Type B pancreatic cell (in vitro differentiated cells): ENCODE measurements around the gene BICD1. TPM values are rescaled to one million over a fixed set of nuclear protein-coding genes. Genes with fewer than 3 reads are reported as not detected.
A peak's percentile ranks its signal among the peaks of the same experiment; 100 is the strongest.

Experiments
- DNase-seq: peaks from one replicate; pipeline ENCODE4 v3.0.0; 2021; ENCODE audit warnings: mixed read lengths; ENCODE audit not compliant: unreplicated experiment; ENCODE audit errors: extremely low spot score
- H3K27ac Mint-ChIP-seq: 2 replicates; pipeline ENCODE4 v1.8.0; 2021; ENCODE audit warnings: mild to moderate bottlenecking, mixed read lengths
- H3K27me3 Mint-ChIP-seq: 2 replicates; pipeline ENCODE4 v1.8.0; 2021; ENCODE audit warnings: mixed read lengths
- H3K36me3 Mint-ChIP-seq: 2 replicates; pipeline ENCODE4 v1.8.0; 2021; ENCODE audit warnings: mixed read lengths
- H3K4me1 Mint-ChIP-seq: one replicate; pipeline ENCODE4 v1.8.0; 2021; ENCODE audit warnings: mixed read lengths; ENCODE audit not compliant: unreplicated experiment
- H3K4me3 Mint-ChIP-seq: 2 replicates; pipeline ENCODE4 v1.8.0; 2021; ENCODE audit warnings: mild to moderate bottlenecking, mixed read lengths
- H3K9me3 Mint-ChIP-seq: 2 replicates; pipeline ENCODE4 v1.8.0; 2021; ENCODE audit warnings: mixed read lengths
- CTCF ChIP-seq: fragments of 200-600 bp; sonication (generic); conservative IDR thresholded peaks from 2 replicates; pipeline ENCODE4 v1.5.0; 2021; ENCODE audit warnings: antibody characterized with exemption, mild to moderate bottlenecking
- total RNA-seq: library from RNA; stranded (reverse); gene quantifications from 2 replicates; pipeline ENCODE4 v1.2.1, GENCODE V29; 2021; ENCODE audit warnings: low replicate concordance

Gene BICD1
- total RNA-seq, 1 donor from 2014 or later = 37.7 TPM

GRCh38 chr12:32277774-32278173 is 171.1 kb downstream of the BICD1 start:
- H3K4me3 Mint-ChIP-seq = no peak overlapping the region
- H3K4me1 Mint-ChIP-seq = peaks cover 12% of the 10 kb centered on the region
- TF ChIP-seq CTCF = no peak
- no peak for DNase-seq
- no peaks in the 10 kb centered on the region for H3K27me3 Mint-ChIP-seq
- no peak overlapping the region for H3K27ac Mint-ChIP-seq
- H3K9me3 Mint-ChIP-seq = peaks cover 3% of the 10 kb centered on the region
- H3K36me3 Mint-ChIP-seq = peaks cover 34% of the 10 kb centered on the region

DNA sequence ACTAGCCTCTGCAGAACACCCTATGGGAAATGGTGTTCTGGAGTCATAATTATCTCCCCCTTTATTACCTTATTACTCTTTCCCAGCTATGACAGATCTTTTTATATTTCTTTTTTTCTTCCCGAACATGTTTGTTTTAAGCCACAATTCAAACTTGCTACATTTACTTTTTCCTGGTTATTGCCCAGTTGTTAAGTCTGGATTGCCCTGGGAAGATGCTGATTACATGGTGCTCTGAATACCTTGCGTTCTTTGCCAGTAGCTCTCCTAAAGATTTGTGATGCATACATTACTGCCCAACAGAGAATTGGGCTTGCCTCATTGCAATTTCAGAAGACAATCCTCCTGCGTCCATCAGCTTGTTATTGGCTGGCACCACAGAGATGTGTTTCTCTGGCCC is 174.5 kb downstream of the BICD1 start:
- no peak overlapping the region for H3K4me3 Mint-ChIP-seq
- H3K27ac Mint-ChIP-seq = no peak overlapping the region
- no peaks in the 10 kb centered on the region for H3K27me3 Mint-ChIP-seq
- no peaks in the 10 kb centered on the region for H3K4me1 Mint-ChIP-seq
- TF ChIP-seq CTCF = no peak
- H3K9me3 Mint-ChIP-seq = peaks cover 3% of the 10 kb centered on the region
- peaks cover 18% of the 10 kb centered on the region for H3K36me3 Mint-ChIP-seq
- DNase-seq = no peak

GRCh38 chr12:32284561-32284960 is 177.9 kb downstream of the BICD1 start:
- no peaks in the 10 kb centered on the region for H3K27me3 Mint-ChIP-seq
- no peaks in the 10 kb centered on the region for H3K4me1 Mint-ChIP-seq
- DNase-seq = no peak
- no peak for TF ChIP-seq CTCF
- H3K27ac Mint-ChIP-seq = no peak overlapping the region
- H3K36me3 Mint-ChIP-seq = peaks cover 10% of the 10 kb centered on the region
- H3K9me3 Mint-ChIP-seq = no peaks in the 10 kb centered on the region
- no peak overlapping the region for H3K4me3 Mint-ChIP-seq

DNA sequence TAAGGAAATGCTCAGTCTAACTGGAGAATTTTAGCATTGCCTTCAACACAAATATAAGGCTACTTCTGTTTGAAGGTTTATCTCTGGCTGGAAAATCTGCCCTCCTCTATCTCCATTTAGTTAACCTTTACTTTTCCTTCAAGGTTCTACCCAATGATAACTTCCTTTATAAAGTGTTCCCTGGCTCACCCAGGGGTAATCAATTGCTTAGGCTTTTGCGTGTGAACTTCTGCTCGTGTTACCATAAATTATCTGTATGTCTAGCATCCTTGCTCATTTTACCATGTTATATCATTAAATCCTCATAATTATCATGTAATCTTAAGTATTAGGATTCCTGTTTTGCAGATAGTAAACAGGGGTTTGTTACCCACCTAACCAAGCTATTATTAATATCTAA is 178.4 kb downstream of the BICD1 start:
- Mint-ChIP-seq H3K36me3 (peaks cover 14% of the 10 kb centered on the region), H3K27ac (no peak overlapping the region), H3K9me3 (peaks cover under 1% of the 10 kb centered on the region), H3K27me3 (no peaks in the 10 kb centered on the region), H3K4me3 (no peak overlapping the region), H3K4me1 (no peaks in the 10 kb centered on the region)
- no peak for TF ChIP-seq CTCF
- no peak for DNase-seq

DNA sequence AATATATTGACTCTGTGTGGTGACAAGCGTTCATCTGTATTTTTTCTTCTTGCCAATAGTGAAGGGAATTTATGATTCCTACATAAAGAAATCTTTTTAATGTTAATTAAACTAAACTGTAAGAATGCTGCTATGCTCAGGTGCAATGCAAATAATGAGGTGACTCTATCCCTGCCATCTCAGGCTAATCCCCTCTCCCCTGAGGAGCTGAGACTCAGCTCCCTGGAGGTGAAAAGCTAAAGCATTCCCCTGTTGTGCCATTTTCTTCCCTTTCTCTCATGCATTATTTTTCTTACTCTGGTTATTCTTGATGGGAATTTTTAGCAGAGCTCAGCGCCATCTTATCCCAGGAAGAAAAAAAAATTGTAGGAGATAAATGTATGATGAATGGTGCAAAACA is 178.8 kb downstream of the BICD1 start:
- Mint-ChIP-seq H3K36me3 (peaks cover 16% of the 10 kb centered on the region), H3K4me1 (no peaks in the 10 kb centered on the region), H3K27ac (peak overlapping the region; percentile 31), H3K27me3 (no peaks in the 10 kb centered on the region), H3K9me3 (peaks cover 5% of the 10 kb centered on the region), H3K4me3 (no peak overlapping the region)
- TF ChIP-seq CTCF = no peak
- no peak for DNase-seq

DNA sequence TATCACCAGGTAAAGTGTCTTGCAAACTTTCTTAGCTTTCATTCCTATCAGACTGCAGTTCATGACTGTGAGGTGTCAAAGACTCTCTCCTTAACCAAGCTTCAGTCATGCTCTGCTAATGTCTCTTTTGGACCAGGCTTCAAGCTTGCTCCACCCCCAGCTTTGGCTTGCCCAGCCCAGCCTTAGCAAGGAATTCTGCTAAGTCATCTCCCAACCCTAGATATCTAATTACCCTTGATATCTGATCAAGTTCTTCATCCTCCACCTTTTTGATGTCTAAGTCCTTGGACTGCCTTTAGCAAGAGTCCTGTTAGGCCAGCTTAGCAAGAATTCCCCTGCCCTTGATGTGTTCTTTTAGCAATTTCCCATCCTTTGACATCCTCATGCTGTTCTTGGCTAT is 183.8 kb downstream of the BICD1 start:
- peak overlapping the region; percentile 21 for H3K4me3 Mint-ChIP-seq
- H3K36me3 Mint-ChIP-seq = peaks cover 24% of the 10 kb centered on the region
- no peaks in the 10 kb centered on the region for H3K27me3 Mint-ChIP-seq
- H3K4me1 Mint-ChIP-seq = no peaks in the 10 kb centered on the region
- DNase-seq = no peak
- H3K27ac Mint-ChIP-seq = peak overlapping the region; percentile 95
- no peak for TF ChIP-seq CTCF
- H3K9me3 Mint-ChIP-seq = peaks cover 5% of the 10 kb centered on the region
